Astrocyte (in vitro differentiated cells and primary cell): Measurements from ENCODE around the gene TGIF1. TPM values are rescaled to one million over a fixed set of nuclear protein-coding genes. Genes with fewer than 3 reads are reported as not detected.

Experiments
- DNase-seq: peaks from one replicate; pipeline ENCODE4 v3.0.0-alpha.2; 2010; ENCODE audit warnings: low read depth
- FAIRE-seq: peaks from 2 replicates; lab custom pipeline; 2011; peaks lifted over from hg19 to GRCh38; lab: Jason Lieb, UNC
- H2AFZ ChIP-seq: 2 replicates; pipeline ENCODE4 v1.6.0; 2012; ENCODE audit warnings: low read depth, low read length, inconsistent platforms
- H3K27ac ChIP-seq: 2 replicates; pipeline ENCODE4 v1.5.1; 2011; ENCODE audit warnings: low read depth, low read length, inconsistent platforms
- H3K27me3 ChIP-seq: 2 replicates; pipeline ENCODE4 v1.6.0; 2011; ENCODE audit warnings: low read length, inconsistent platforms; ENCODE audit not compliant: insufficient read depth
- H3K36me3 ChIP-seq: 2 replicates; pipeline ENCODE4 v1.5.1; 2011; ENCODE audit warnings: low read length, inconsistent platforms; ENCODE audit not compliant: insufficient read depth
- H3K4me1 ChIP-seq: 2 replicates; pipeline ENCODE4 v1.5.1; 2011; ENCODE audit warnings: low read length, inconsistent platforms; ENCODE audit not compliant: insufficient read depth
- H3K4me2 ChIP-seq: 2 replicates; pipeline ENCODE4 v1.6.0; 2012; ENCODE audit warnings: low read length, inconsistent platforms
- H3K4me3 ChIP-seq: 2 replicates; pipeline ENCODE4 v1.5.1; 2011; ENCODE audit warnings: low read depth, mild to moderate bottlenecking, low read length, inconsistent platforms; ENCODE audit not compliant: insufficient read depth
- H3K79me2 ChIP-seq: 2 replicates; pipeline ENCODE4 v1.6.0; 2012; ENCODE audit warnings: mild to moderate bottlenecking, low read length, inconsistent platforms; ENCODE audit not compliant: insufficient read depth
- H3K9ac ChIP-seq: 2 replicates; pipeline ENCODE4 v1.6.0; 2012; ENCODE audit warnings: mild to moderate bottlenecking, low read length, inconsistent platforms
- H3K9me3 ChIP-seq: 2 replicates; pipeline ENCODE4 v1.5.1; 2012; ENCODE audit warnings: low read depth, mild to moderate bottlenecking, low read length, inconsistent platforms; ENCODE audit not compliant: insufficient read depth
- H4K20me1 ChIP-seq: 2 replicates; pipeline ENCODE4 v1.6.0; 2012; ENCODE audit warnings: low read length, inconsistent platforms; ENCODE audit not compliant: insufficient read depth
- H3K27ac Mint-ChIP-seq: one replicate; pipeline ENCODE4 v1.8.0; 2021; ENCODE audit warnings: mild to moderate bottlenecking, mixed read lengths; ENCODE audit not compliant: unreplicated experiment
- H3K27me3 Mint-ChIP-seq: one replicate; pipeline ENCODE4 v1.8.0; 2021; ENCODE audit warnings: low read depth, mixed read lengths; ENCODE audit not compliant: unreplicated experiment
- H3K36me3 Mint-ChIP-seq: one replicate; pipeline ENCODE4 v1.8.0; 2021; ENCODE audit warnings: low read depth, mixed read lengths; ENCODE audit not compliant: unreplicated experiment
- H3K4me1 Mint-ChIP-seq: one replicate; pipeline ENCODE4 v1.8.0; 2021; ENCODE audit warnings: low read depth, mixed read lengths; ENCODE audit not compliant: unreplicated experiment
- H3K4me3 Mint-ChIP-seq: one replicate; pipeline ENCODE4 v1.8.0; 2021; ENCODE audit warnings: mild to moderate bottlenecking, moderate library complexity, mixed read lengths; ENCODE audit not compliant: unreplicated experiment
- H3K9me3 Mint-ChIP-seq: one replicate; pipeline ENCODE4 v1.8.0; 2021; ENCODE audit warnings: mild to moderate bottlenecking, mixed read lengths; ENCODE audit not compliant: unreplicated experiment
- EZH2 ChIP-seq: IDR thresholded peaks from 2 replicates; pipeline ENCODE4 v1.6.1; 2012; ENCODE audit warnings: mild to moderate bottlenecking, low read length, inconsistent platforms; ENCODE audit not compliant: insufficient read depth
- total RNA-seq: library from RNA; stranded (reverse); gene quantifications from 2 replicates; pipeline ENCODE4 v1.2.1, GENCODE V29; 2021
- TF ChIP-seq, protein P1 (sequence below): IDR thresholded peaks from 2 replicates; pipeline ENCODE4 v1.5.1; 2011; ENCODE audit warnings: low read depth, mild to moderate bottlenecking, inconsistent platforms, low read length, moderate library complexity; ENCODE audit not compliant: insufficient read depth

Gene TGIF1
- total RNA-seq, 1 donor from 2014 or later = 128 TPM

DNA sequence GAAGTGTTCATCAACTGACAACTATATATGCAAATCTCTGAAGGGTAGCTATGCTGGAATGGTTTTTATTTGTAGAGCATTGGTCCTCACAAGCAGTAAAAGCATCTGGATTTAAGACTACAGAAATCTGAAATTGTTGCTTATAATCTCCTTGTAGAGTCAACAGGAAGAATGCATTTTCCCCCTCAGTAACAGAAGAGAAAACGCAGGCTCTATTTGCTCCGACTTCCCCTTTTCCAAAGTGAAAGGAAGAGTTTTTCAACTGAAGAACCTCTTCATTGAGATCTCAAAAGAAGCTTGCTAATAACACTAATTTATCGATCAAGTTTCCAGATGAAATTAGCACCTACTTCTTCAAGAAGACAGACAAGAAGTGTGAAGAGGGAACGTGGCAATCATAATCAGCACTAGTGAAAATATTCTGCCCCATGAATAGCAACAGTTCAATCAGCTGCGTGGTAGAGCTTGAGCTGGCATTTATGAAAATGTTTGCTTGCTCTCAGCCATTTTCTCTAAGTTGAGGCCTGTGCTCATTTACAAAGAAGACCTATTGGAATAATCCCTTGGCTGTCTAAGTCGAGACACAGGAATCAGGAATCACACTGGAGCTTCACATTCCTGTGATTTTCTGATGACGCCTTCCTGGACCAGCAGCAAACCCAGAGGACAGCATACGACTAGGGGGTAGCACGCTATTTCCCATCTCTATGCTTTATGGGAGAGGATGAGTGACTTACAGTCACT is 43.7 kb downstream of the TGIF1 start:
- no peaks in the 10 kb centered on the region for H3K27me3 Mint-ChIP-seq
- no peak overlapping the region for H2AFZ ChIP-seq

DNA sequence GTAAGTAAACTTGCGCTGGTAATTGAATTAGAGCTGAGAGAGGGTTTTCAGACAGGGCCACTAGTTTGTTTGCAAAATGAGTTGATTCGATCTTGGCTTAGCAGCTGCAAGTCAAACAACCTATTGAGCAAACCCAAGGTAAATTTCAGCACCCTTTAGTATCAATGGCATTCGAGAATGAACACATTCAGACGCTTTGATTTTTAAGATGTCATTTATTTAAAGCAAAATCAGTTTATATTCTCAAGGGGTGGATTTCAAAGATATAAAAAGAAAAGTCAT is 44.2 kb downstream of the TGIF1 start:
- no peaks in the 10 kb centered on the region for H3K36me3 ChIP-seq
- Mint-ChIP-seq H3K9me3 (no peaks in the 10 kb centered on the region), H3K4me1 (peaks cover 2% of the 10 kb centered on the region), H3K4me3 (no peak overlapping the region), H3K36me3 (no peaks in the 10 kb centered on the region), H3K27ac (no peak overlapping the region), H3K27me3 (no peaks in the 10 kb centered on the region)
- H3K4me3 ChIP-seq = no peak overlapping the region
- H3K4me2 ChIP-seq = no peak overlapping the region
- H3K27me3 ChIP-seq = no peaks in the 10 kb centered on the region
- DNase-seq = no peak
- no peaks in the 10 kb centered on the region for H4K20me1 ChIP-seq
- no peak overlapping the region for H3K9ac ChIP-seq
- H3K9me3 ChIP-seq = no peaks in the 10 kb centered on the region
- TF ChIP-seq, protein P1, sequence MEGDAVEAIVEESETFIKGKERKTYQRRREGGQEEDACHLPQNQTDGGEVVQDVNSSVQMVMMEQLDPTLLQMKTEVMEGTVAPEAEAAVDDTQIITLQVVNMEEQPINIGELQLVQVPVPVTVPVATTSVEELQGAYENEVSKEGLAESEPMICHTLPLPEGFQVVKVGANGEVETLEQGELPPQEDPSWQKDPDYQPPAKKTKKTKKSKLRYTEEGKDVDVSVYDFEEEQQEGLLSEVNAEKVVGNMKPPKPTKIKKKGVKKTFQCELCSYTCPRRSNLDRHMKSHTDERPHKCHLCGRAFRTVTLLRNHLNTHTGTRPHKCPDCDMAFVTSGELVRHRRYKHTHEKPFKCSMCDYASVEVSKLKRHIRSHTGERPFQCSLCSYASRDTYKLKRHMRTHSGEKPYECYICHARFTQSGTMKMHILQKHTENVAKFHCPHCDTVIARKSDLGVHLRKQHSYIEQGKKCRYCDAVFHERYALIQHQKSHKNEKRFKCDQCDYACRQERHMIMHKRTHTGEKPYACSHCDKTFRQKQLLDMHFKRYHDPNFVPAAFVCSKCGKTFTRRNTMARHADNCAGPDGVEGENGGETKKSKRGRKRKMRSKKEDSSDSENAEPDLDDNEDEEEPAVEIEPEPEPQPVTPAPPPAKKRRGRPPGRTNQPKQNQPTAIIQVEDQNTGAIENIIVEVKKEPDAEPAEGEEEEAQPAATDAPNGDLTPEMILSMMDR = no peak
- TF ChIP-seq EZH2 = no peak
- no peak overlapping the region for H3K27ac ChIP-seq
- FAIRE-seq = no peak
- H2AFZ ChIP-seq = no peak overlapping the region
- no peaks in the 10 kb centered on the region for H3K79me2 ChIP-seq
- no peaks in the 10 kb centered on the region for H3K4me1 ChIP-seq

More for the DNA sequence above, 43.7 kb downstream of the TGIF1 start:
- Histone ChIP-seq H3K9ac (no peak overlapping the region), H3K27me3 (no peaks in the 10 kb centered on the region), H3K4me1 (no peaks in the 10 kb centered on the region), H3K9me3 (no peaks in the 10 kb centered on the region), H3K36me3 (no peaks in the 10 kb centered on the region), H3K27ac (no peak overlapping the region), H3K79me2 (no peaks in the 10 kb centered on the region), H3K4me2 (no peak overlapping the region), H4K20me1 (no peaks in the 10 kb centered on the region), H3K4me3 (no peak overlapping the region)
- H3K9me3 Mint-ChIP-seq = no peaks in the 10 kb centered on the region
- DNase-seq = no peak
- no peak for TF ChIP-seq EZH2
- TF ChIP-seq, protein P1 = no peak
- no peak for FAIRE-seq
- no peak overlapping the region for H3K27ac Mint-ChIP-seq
- no peak overlapping the region for H3K4me3 Mint-ChIP-seq
- H3K36me3 Mint-ChIP-seq = no peaks in the 10 kb centered on the region
- H3K4me1 Mint-ChIP-seq = peaks cover under 1% of the 10 kb centered on the region

DNA sequence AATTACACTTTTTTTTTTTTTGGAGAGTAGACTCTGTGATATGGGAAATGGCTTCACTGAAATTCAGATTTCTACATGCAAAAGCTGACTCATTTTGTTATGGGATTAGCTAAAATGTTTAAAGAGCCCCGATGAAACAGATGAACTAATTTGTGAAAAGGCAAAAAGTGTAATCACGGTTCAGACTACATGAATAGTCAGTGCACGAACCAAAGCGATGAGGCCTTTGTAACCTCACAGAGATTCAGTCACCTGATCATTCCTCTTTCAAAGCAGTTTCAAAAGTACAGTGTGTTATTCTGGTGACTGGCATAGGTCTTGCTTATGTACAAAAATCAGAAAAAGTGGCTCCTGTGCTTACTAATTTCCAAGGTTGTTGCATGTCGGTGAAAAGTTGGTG is 44.6 kb downstream of the TGIF1 start:
- H3K9me3 Mint-ChIP-seq = no peaks in the 10 kb centered on the region
- TF ChIP-seq EZH2 = no peak
- TF ChIP-seq, protein P1 = no peak
- Histone ChIP-seq H3K36me3 (no peaks in the 10 kb centered on the region), H4K20me1 (no peaks in the 10 kb centered on the region), H3K27ac (no peak overlapping the region), H3K9me3 (no peaks in the 10 kb centered on the region), H3K4me3 (no peak overlapping the region), H3K4me2 (no peak overlapping the region), H3K4me1 (peaks cover 3% of the 10 kb centered on the region), H3K79me2 (no peaks in the 10 kb centered on the region), H3K9ac (no peak overlapping the region), H3K27me3 (no peaks in the 10 kb centered on the region), H2AFZ (no peak overlapping the region)
- H3K4me1 Mint-ChIP-seq = peaks cover 4% of the 10 kb centered on the region
- DNase-seq = no peak
- no peak for FAIRE-seq
- no peak overlapping the region for H3K4me3 Mint-ChIP-seq
- no peaks in the 10 kb centered on the region for H3K36me3 Mint-ChIP-seq
- no peaks in the 10 kb centered on the region for H3K27me3 Mint-ChIP-seq
- H3K27ac Mint-ChIP-seq = no peak overlapping the region
